SH-SY5Y (cell line): ENCODE data around the gene STXBP6.

Experiments used
- GATA2 ChIP-seq: IDR thresholded peaks from 2 replicates; pipeline ENCODE4 v1.6.1; 2011; ENCODE audit warnings: mild to moderate bottlenecking, low read depth, low read length
- GATA3 ChIP-seq: IDR thresholded peaks from 2 replicates; pipeline ENCODE4 v1.6.1; 2011; ENCODE audit warnings: low read depth, mild to moderate bottlenecking, low read length, moderate library complexity

DNA sequence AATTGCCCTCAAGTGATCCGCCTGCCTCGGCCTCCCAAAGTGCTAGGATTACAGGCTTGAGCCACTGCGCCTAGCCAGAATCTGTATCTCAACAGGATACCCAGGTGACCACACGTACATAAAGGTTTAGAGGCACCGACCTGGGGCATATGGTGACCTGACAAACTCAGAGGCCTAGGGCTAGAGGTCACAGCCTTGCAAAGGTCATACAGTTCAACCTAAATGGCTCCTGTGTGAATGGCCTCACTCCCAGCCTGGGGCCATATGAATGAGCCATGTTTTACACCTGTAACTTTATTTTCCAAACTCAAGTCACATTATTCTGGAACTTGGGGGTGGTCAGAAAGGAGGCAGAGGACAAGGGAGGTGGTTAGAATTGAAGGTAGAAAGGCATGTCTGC is 10.0 kb downstream of the STXBP6 start:
- TF ChIP-seq GATA3: no peak
- no peak for TF ChIP-seq GATA2
